Lung (tissue), 12 donors: ENCODE results near the gene CASS4. TPM values are rescaled to one million over a fixed set of nuclear protein-coding genes. Genes with fewer than 3 reads are reported as not detected.
A peak's percentile ranks its signal among the peaks of the same experiment; 100 is the strongest.

Experiments
- ATAC-seq: fragments of 200-7000 bp; cut with Tn5 transposase; one replicate; pipeline ENCODE4 v1.9.1; 2020; ENCODE audit warnings: moderate number of reproducible peaks; ENCODE audit not compliant: insufficient read depth, low FRiP score
- DNase-seq, 3 donors: peaks; one replicate each; pipeline ENCODE4 v3.0.0-alpha.2; 2013 to 2017
- H3K27ac ChIP-seq, 2 donors: one replicate each; pipeline ENCODE4 v1.5.1; 2013; ENCODE audit warnings: mild to moderate bottlenecking in 2 of 2, moderate library complexity in 2 of 2, control low read depth in 1 of 2, inconsistent platforms in 1 of 2, low read depth in 1 of 2, low read length in 1 of 2
- H3K27me3 ChIP-seq, 3 donors: one replicate each; pipeline ENCODE4 v1.5.1; 2013; ENCODE audit warnings: low read length in 2 of 3; ENCODE audit not compliant: control insufficient read depth in 3 of 3, insufficient read depth in 3 of 3
- H3K36me3 ChIP-seq, 4 donors: one replicate each; pipeline ENCODE4 v1.5.1; 2013; ENCODE audit warnings: low read length in 4 of 4, mild to moderate bottlenecking in 1 of 4, moderate library complexity in 1 of 4; ENCODE audit not compliant: control insufficient read depth in 4 of 4, insufficient read depth in 4 of 4
- H3K4me1 ChIP-seq, 5 donors: one replicate each; pipeline ENCODE4 v1.5.1; 2013; ENCODE audit warnings: low read length in 5 of 5, mild to moderate bottlenecking in 2 of 5, moderate library complexity in 1 of 5; ENCODE audit not compliant: control insufficient read depth in 5 of 5, insufficient read depth in 5 of 5
- H3K4me3 ChIP-seq: one replicate; pipeline ENCODE4 v1.5.1; 2013; ENCODE audit warnings: mild to moderate bottlenecking, control low read depth, moderate library complexity
- H3K9ac ChIP-seq, 2 donors: one replicate each; pipeline ENCODE4 v1.5.1; 2013; ENCODE audit warnings: low read length in 2 of 2, control low read depth in 1 of 2; ENCODE audit not compliant: insufficient read depth in 1 of 2
- H3K9me3 ChIP-seq, 4 donors: one replicate each; pipeline ENCODE4 v1.5.1; 2013; ENCODE audit warnings: low read length in 3 of 4, mild to moderate bottlenecking in 1 of 4, moderate library complexity in 1 of 4; ENCODE audit not compliant: control insufficient read depth in 4 of 4, insufficient read depth in 3 of 4
- WGBS, 2 donors: extraction: QIAGEN DNeasy Blood & Tissue Kit; methylation state at CpG; one replicate each; pipeline ENCODE4 v1.1.7; 2013; 5-methylcytosine and 5-hydroxymethylcytosine counted together
- polyA plus RNA-seq, 2 donors: library from polyadenylated mRNA; stranded (reverse); fragments of 200-250 nt; gene quantifications; one replicate each; pipeline ENCODE4 v1.2.1, GENCODE V29; 2013
- total RNA-seq, 2 donors: library from RNA; depleted of rRNA in 1 of 2; stranded (reverse); fragments of >200 nt in 1 of 2; gene quantifications; one replicate each; pipeline ENCODE4 v1.2.1, GENCODE V29; 2014 to 2021
- TF ChIP-seq, protein P1 (sequence below): IDR thresholded peaks from 2 replicates; pipeline ENCODE4 v1.5.1; 2012; ENCODE audit warnings: mild to moderate bottlenecking; ENCODE audit errors: control extremely low read depth, extremely low read depth
- donor health status: control.
- donor health status: control.
- donor health status: Bipolar disorder and iron deficiency.
- donor health status: healthy.
- donor health status: DM: yes; HTN: yes; CAD: no.

CASS4 gene
- total and polyA plus RNA-seq, 4 donors = 4.5 to 30.7 (median 14.8) TPM

DNA sequence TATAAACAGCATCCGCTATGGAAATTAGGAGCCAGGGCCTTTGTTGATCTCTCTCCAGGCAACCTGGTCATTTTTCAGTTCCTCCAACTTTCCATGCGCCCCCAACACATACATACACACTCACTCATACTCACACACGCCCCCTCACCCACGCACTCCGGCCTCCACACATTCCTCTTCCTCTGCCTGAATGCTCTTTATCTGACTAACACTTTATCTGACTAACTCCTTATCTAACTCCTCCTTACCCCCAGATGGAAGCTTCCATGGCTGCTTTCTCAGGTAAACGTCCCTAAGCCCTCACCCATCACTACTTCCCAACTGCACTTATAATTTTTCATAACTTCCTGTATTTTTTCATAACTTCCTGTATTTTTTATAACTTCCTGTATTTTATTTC, 17.4 kb downstream of the CASS4 start:
- Histone ChIP-seq H3K27me3 (no peaks in the 10 kb centered on the region), H3K4me1 (peaks cover 0 to 83% (median 41%) of the 10 kb centered on the region in 5 donors), H3K9me3 (no peaks in the 10 kb centered on the region), H3K9ac (no peak overlapping the region), H3K4me3 (no peak overlapping the region), H3K36me3 (peaks cover 0 to 6% (median 0%) of the 10 kb centered on the region in 4 donors), H3K27ac (peak overlapping the region in 1 of 2 donors; percentile 78)
- peak in 1 of 3 donors; percentile 46 for DNase-seq
- ATAC-seq = no peak
- TF ChIP-seq, protein P1, sequence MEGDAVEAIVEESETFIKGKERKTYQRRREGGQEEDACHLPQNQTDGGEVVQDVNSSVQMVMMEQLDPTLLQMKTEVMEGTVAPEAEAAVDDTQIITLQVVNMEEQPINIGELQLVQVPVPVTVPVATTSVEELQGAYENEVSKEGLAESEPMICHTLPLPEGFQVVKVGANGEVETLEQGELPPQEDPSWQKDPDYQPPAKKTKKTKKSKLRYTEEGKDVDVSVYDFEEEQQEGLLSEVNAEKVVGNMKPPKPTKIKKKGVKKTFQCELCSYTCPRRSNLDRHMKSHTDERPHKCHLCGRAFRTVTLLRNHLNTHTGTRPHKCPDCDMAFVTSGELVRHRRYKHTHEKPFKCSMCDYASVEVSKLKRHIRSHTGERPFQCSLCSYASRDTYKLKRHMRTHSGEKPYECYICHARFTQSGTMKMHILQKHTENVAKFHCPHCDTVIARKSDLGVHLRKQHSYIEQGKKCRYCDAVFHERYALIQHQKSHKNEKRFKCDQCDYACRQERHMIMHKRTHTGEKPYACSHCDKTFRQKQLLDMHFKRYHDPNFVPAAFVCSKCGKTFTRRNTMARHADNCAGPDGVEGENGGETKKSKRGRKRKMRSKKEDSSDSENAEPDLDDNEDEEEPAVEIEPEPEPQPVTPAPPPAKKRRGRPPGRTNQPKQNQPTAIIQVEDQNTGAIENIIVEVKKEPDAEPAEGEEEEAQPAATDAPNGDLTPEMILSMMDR = no peak
- 33 to 40% methylated on average over 6 of the region's 6 CpGs for WGBS, 2 donors

DNA sequence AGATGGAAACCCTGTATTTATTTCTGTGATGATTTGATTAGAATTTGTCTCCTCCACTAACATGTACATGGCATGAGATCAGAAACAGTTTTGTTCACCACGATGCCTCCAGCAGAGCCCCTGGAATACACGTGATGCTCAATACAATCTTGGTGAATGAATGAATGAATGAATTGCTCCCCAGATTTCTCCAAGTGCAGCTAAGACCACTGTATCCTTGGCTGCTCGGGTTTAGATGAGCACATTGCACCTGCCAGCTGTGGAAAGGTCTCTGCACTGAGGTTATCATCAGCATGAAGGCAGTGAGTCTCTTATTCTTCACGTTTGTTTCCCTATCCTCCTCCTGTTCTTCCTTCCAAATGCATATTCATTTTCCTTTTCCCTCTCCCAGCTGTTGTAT, 17.9 kb downstream of the CASS4 start:
- DNase-seq (no peak), ATAC-seq (no peak)
- Histone ChIP-seq H3K4me3 (no peak overlapping the region), H3K27me3 (no peaks in the 10 kb centered on the region), H3K36me3 (peaks cover 0 to 6% (median 0%) of the 10 kb centered on the region in 4 donors), H3K9ac (no peak overlapping the region), H3K4me1 (peaks cover 0 to 79% (median 41%) of the 10 kb centered on the region in 5 donors), H3K9me3 (no peaks in the 10 kb centered on the region), H3K27ac (peak overlapping the region in 1 of 2 donors; percentile 43)
- TF ChIP-seq, protein P1 = no peak
- 19 to 34% methylated on average over 4 of the region's 4 CpGs for WGBS, 2 donors

DNA sequence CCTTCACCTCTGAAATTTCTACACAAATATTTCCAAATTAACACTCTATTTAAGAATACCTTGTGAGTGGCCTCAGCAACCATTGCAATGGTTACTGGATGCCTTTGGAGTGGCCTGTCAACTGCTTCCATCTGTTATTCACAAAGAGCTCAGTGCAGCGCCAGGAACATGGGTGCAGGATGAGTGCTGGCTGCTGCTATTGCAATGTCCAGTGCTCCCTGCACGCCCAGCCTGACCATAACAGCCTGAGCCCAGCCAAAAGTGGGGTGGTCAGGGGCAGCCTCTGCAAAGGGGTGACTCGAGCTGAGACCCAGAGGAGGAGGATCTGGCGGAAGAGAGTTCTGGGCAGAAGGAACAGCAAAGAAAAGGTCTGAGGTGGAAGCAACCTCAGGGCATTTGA, 18.4 kb downstream of the CASS4 start:
- ATAC-seq (no peak), DNase-seq (peak; percentile 85 to 94 (median 90))
- Histone ChIP-seq H3K9ac (no peak overlapping the region), H3K27me3 (no peaks in the 10 kb centered on the region), H3K4me3 (no peak overlapping the region), H3K4me1 (peaks cover 0 to 74% (median 41%) of the 10 kb centered on the region in 5 donors), H3K27ac (no peak overlapping the region), H3K9me3 (no peaks in the 10 kb centered on the region), H3K36me3 (peaks cover 0 to 6% (median 0%) of the 10 kb centered on the region in 4 donors)
- 62 to 74% methylated on average over 4 of the region's 4 CpGs for WGBS, 2 donors
- TF ChIP-seq, protein P1 = no peak

DNA sequence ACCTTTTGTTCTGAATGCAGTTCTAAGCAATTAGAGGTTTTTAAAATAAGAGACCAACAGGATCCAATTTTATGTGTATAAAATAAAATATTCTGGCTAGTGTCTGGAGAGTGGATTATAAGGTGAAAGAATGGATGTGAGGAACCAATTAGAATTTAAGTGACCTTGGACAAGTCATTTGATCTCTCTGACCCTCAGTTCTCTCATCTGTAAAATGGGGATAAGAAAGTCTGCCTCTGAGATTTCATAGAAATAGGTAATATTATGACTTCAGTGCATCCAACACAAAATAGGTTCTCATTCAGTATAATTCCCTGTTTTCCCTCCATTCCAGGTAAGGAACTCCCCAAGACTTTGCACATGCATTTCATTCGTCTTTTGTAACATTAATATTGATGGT, 18.9 kb downstream of the CASS4 start:
- H3K27me3 ChIP-seq = no peaks in the 10 kb centered on the region
- H3K36me3 ChIP-seq = peaks cover 0 to 6% (median 0%) of the 10 kb centered on the region in 4 donors
- H3K9ac ChIP-seq = no peak overlapping the region
- peaks cover 0 to 69% (median 41%) of the 10 kb centered on the region in 5 donors for H3K4me1 ChIP-seq
- no peak overlapping the region for H3K27ac ChIP-seq
- H3K4me3 ChIP-seq = no peak overlapping the region
- WGBS, 2 donors = 75 to 90% methylated on average over 1 of the region's 1 CpG
- DNase-seq (no peak), ATAC-seq (no peak)
- no peaks in the 10 kb centered on the region for H3K9me3 ChIP-seq
- TF ChIP-seq, protein P1 = no peak
